H1 (cell line): ENCODE data around the gene LDAH. TPM values are rescaled to one million over a fixed set of nuclear protein-coding genes. Genes with fewer than 3 reads are reported as not detected.

Experiments
- CTCF ChIA-PET: fragments of 300-600 bp; sonication (Branson Sonifier 250); formaldehyde crosslinking; loops from one replicate; lab custom pipeline; 2021; ENCODE audit not compliant: partially characterized antibody; lab: Charles Lee
- POLR2A ChIA-PET: fragments of 300-600 bp; sonication (Branson Sonifier 250); formaldehyde crosslinking; loops from one replicate; lab custom pipeline; 2021; ENCODE audit warnings: inconsistent platforms; ENCODE audit not compliant: partially characterized antibody; lab: Charles Lee
- DNase-seq, 2 experiments: peaks; one replicate each; pipeline versions ENCODE4 v3.0.0 to v3.0.0-alpha.2; 2010 to 2022; ENCODE audit warnings: low spot score in 2 of 2, low read depth in 1 of 2, mixed read lengths in 1 of 2
- FAIRE-seq: peaks from 2 replicates; lab custom pipeline; 2011; peaks lifted over from hg19 to GRCh38; lab: Jason Lieb, UNC
- H2AFZ ChIP-seq: 2 replicates; pipeline ENCODE4 v1.8.1; 2012; ENCODE audit warnings: low read length, inconsistent platforms
- H2AK5ac ChIP-seq: 2 replicates; pipeline ENCODE4 v1.6.1; 2013; ENCODE audit warnings: low read depth, low read length
- H2BK120ac ChIP-seq: replicated peaks from 2 replicates; pipeline ENCODE3; 2013; ENCODE audit warnings: low read depth, low read length, inconsistent platforms
- H2BK12ac ChIP-seq: 2 replicates; pipeline ENCODE4 v1.6.1; 2013; ENCODE audit warnings: low read depth, low read length
- H2BK15ac ChIP-seq: 2 replicates; pipeline ENCODE4 v1.6.1; 2013; ENCODE audit warnings: low read length
- H2BK20ac ChIP-seq: 2 replicates; pipeline ENCODE4 v1.6.1; 2013; ENCODE audit warnings: low read length
- H2BK5ac ChIP-seq: 2 replicates; pipeline ENCODE4 v1.6.1; 2013; ENCODE audit warnings: low read depth, low read length
- H3K14ac ChIP-seq: 2 replicates; pipeline ENCODE4 v1.6.1; 2013; ENCODE audit warnings: inconsistent platforms; ENCODE audit not compliant: insufficient read length
- H3K18ac ChIP-seq: 2 replicates; pipeline ENCODE4 v1.6.1; 2013; ENCODE audit warnings: low read length; ENCODE audit errors: extremely low read depth
- H3K23ac ChIP-seq: 2 replicates; pipeline ENCODE4 v1.6.1; 2013; ENCODE audit warnings: inconsistent platforms; ENCODE audit not compliant: insufficient read length
- H3K23me2 ChIP-seq: 2 replicates; pipeline ENCODE4 v1.6.1; 2013; ENCODE audit warnings: low read depth, low read length
- H3K27ac ChIP-seq: 2 replicates; pipeline ENCODE4 v1.6.1; 2011; ENCODE audit warnings: low read depth, low read length, inconsistent platforms
- H3K27me3 ChIP-seq, 4 experiments: replicated peaks in 1 of 4; 1 replicate in 1 of 4; 2 replicates in 3 of 4; pipeline versions ENCODE4 v1.6.1 to v1.8.1; 2011 to 2013; ENCODE audit warnings: low read length in 3 of 4, mild to moderate bottlenecking in 3 of 4, inconsistent platforms in 2 of 4, mixed read lengths in 2 of 4, moderate library complexity in 1 of 4; ENCODE audit not compliant: control insufficient read depth in 3 of 4, insufficient read depth in 3 of 4; ENCODE audit errors: extremely low read depth in 1 of 4
- H3K36me3 ChIP-seq, 4 experiments: 2 replicates each; pipeline versions ENCODE4 v1.6.1 to v1.8.1; 2011 to 2013; ENCODE audit warnings: mild to moderate bottlenecking in 4 of 4, low read length in 3 of 4, moderate library complexity in 2 of 4, control low read depth in 1 of 4, inconsistent platforms in 1 of 4; ENCODE audit not compliant: insufficient read depth in 4 of 4, control insufficient read depth in 2 of 4
- H3K4ac ChIP-seq: replicated peaks from 2 replicates; pipeline ENCODE3; 2013; ENCODE audit warnings: low read length, low read depth, mixed read lengths, inconsistent platforms; ENCODE audit not compliant: insufficient read length
- H3K4me1 ChIP-seq, 4 experiments: replicated peaks in 1 of 4; 1 replicate in 1 of 4; 2 replicates in 3 of 4; pipeline versions ENCODE4 v1.6.1 to v1.8.1; 2011 to 2013; ENCODE audit warnings: low read length in 3 of 4, inconsistent platforms in 2 of 4, mixed read lengths in 1 of 4; ENCODE audit not compliant: insufficient read depth in 4 of 4, control insufficient read depth in 3 of 4
- H3K4me2 ChIP-seq, 2 experiments: 2 replicates each; pipeline versions ENCODE4 v1.6.1 to v1.8.1; 2011 to 2013; ENCODE audit warnings: low read depth in 2 of 2, low read length in 2 of 2, control low read depth in 1 of 2, inconsistent platforms in 1 of 2, mild to moderate bottlenecking in 1 of 2; ENCODE audit not compliant: insufficient read depth in 1 of 2
- H3K4me3 ChIP-seq, 4 experiments: fragments of 200-600, 300-600 bp in 1 of 4; sonication (generic), shearing (Covaris generic), sonication (Bioruptor Twin) in 1 of 4; 2 replicates each; pipeline versions ENCODE4 v1.5.1 to v1.8.1; 2011 to 2016; ENCODE audit warnings: low read length in 4 of 4, low read depth in 3 of 4, control low read depth in 2 of 4, inconsistent platforms in 2 of 4, mild to moderate bottlenecking in 2 of 4, mixed read lengths in 1 of 4, moderate library complexity in 1 of 4; ENCODE audit not compliant: insufficient read depth in 2 of 4; ENCODE audit errors: extremely low read depth in 1 of 4
- H3K56ac ChIP-seq: replicated peaks from 2 replicates; pipeline ENCODE3; 2013; ENCODE audit warnings: low read depth, mild to moderate bottlenecking, mixed read lengths, low read length, inconsistent platforms; ENCODE audit not compliant: insufficient read length
- H3K79me1 ChIP-seq: 2 replicates; pipeline ENCODE4 v1.6.1; 2013; ENCODE audit warnings: low read depth, low read length, control low read depth
- H3K79me2 ChIP-seq, 2 experiments: 2 replicates each; pipeline versions ENCODE4 v1.6.1 to v1.8.1; 2012 to 2013; ENCODE audit warnings: low read length in 2 of 2, mild to moderate bottlenecking in 2 of 2, inconsistent platforms in 1 of 2; ENCODE audit not compliant: insufficient read depth in 2 of 2, control insufficient read depth in 1 of 2
- H3K9ac ChIP-seq, 4 experiments: replicated peaks in 1 of 4; 1 replicate in 1 of 4; 2 replicates in 3 of 4; pipeline versions ENCODE4 v1.6.1 to v1.8.1; 2011 to 2013; ENCODE audit warnings: low read depth in 3 of 4, low read length in 3 of 4, control low read depth in 2 of 4, mild to moderate bottlenecking in 2 of 4, moderate library complexity in 2 of 4, inconsistent platforms in 1 of 4; ENCODE audit errors: extremely low read depth in 1 of 4
- H3K9me3 ChIP-seq, 2 experiments: 2 replicates each; pipeline versions ENCODE4 v1.6.1 to v1.8.1; 2012 to 2013; ENCODE audit warnings: mild to moderate bottlenecking in 2 of 2, moderate library complexity in 2 of 2, control low read depth in 1 of 2, inconsistent platforms in 1 of 2, low read depth in 1 of 2, low read length in 1 of 2, mixed read lengths in 1 of 2; ENCODE audit not compliant: insufficient read depth in 2 of 2
- H4K20me1 ChIP-seq, 2 experiments: replicated peaks in 1 of 2; 2 replicates each; pipeline versions ENCODE3 to v1.8.1; 2011 to 2013; ENCODE audit warnings: inconsistent platforms in 2 of 2, low read length in 2 of 2, mild to moderate bottlenecking in 1 of 2; ENCODE audit not compliant: insufficient read depth in 2 of 2, control insufficient read depth in 1 of 2
- H4K5ac ChIP-seq: 2 replicates; pipeline ENCODE4 v1.6.1; 2013; ENCODE audit warnings: low read length, low read depth, mixed read lengths, inconsistent platforms; ENCODE audit not compliant: insufficient read length
- H4K8ac ChIP-seq: 2 replicates; pipeline ENCODE4 v1.8.0; 2013; ENCODE audit warnings: mild to moderate bottlenecking, moderate library complexity, low read length, inconsistent platforms; ENCODE audit not compliant: insufficient read depth; ENCODE audit errors: extremely low read depth
- H4K91ac ChIP-seq: replicated peaks from 2 replicates; pipeline ENCODE3; 2013; ENCODE audit warnings: low read length, mixed read lengths, inconsistent platforms; ENCODE audit not compliant: insufficient read length
- CHD1 ChIP-seq: IDR thresholded peaks from 2 replicates; pipeline ENCODE4 v1.6.1; 2012; ENCODE audit warnings: low read depth, low read length, improper control_type of control experiment
- CHD2 ChIP-seq: IDR thresholded peaks from 2 replicates; pipeline ENCODE4 v1.6.1; 2012; ENCODE audit warnings: low read length, improper control_type of control experiment
- CTBP2 ChIP-seq: IDR thresholded peaks from 2 replicates; pipeline ENCODE4 v1.7.0; 2011; ENCODE audit warnings: borderline replicate concordance, mild to moderate bottlenecking, moderate library complexity, mixed read lengths, low read length; ENCODE audit not compliant: insufficient read depth, insufficient read length
- FOSL1 ChIP-seq: IDR thresholded peaks from 2 replicates; pipeline ENCODE4 v1.6.1; 2011; ENCODE audit warnings: mild to moderate bottlenecking, low read depth, low read length, moderate library complexity; ENCODE audit not compliant: insufficient read depth
- HDAC6 ChIP-seq: IDR thresholded peaks from one replicate; pipeline ENCODE4 v1.7.1; 2012; ENCODE audit warnings: low read depth, mild to moderate bottlenecking, inconsistent platforms, low read length, moderate library complexity
- JUND ChIP-seq: IDR thresholded peaks from 2 replicates; pipeline ENCODE4 v1.6.1; 2011; ENCODE audit warnings: mild to moderate bottlenecking, improper control_type of control experiment, low read length
- MAX ChIP-seq: IDR thresholded peaks from 2 replicates; pipeline ENCODE4 v1.6.1; 2012; ENCODE audit warnings: inconsistent platforms
- SP2 ChIP-seq: IDR thresholded peaks from 2 replicates; pipeline ENCODE4 v1.6.1; 2012; ENCODE audit warnings: mild to moderate bottlenecking, low read length, inconsistent platforms
- SUZ12 ChIP-seq: fragments of 200-600 bp; sonication (generic); IDR thresholded peaks from 2 replicates; pipeline ENCODE4 v1.6.1; 2012; ENCODE audit warnings: mild to moderate bottlenecking, inconsistent platforms, low read length, moderate library complexity, mixed read lengths
- TBP ChIP-seq: IDR thresholded peaks from 2 replicates; pipeline ENCODE4 v1.6.1; 2011; ENCODE audit warnings: low read depth, low read length, improper control_type of control experiment
- WGBS, 2 experiments: shearing (Covaris generic) in 1 of 2; methylation state at CpG; one replicate each; pipeline versions ENCODE4 v1.1.6 to v1.1.7; 2013 to 2015; ENCODE audit warnings: low lambda C conversion rate in 2 of 2, mixed read lengths in 2 of 2, inconsistent platforms in 1 of 2, low coverage in 1 of 2, missing lambda C conversion rate in 1 of 2; ENCODE audit not compliant: insufficient replicate concordance in 2 of 2, insufficient coverage in 1 of 2, insufficient read length in 1 of 2; ENCODE audit errors: extremely low coverage in 1 of 2, missing lambda C conversion rate in 1 of 2; 5-methylcytosine and 5-hydroxymethylcytosine counted together
- polyA plus RNA-seq, 7 experiments: library from polyadenylated mRNA; depleted of rRNA in 3 of 7; stranded (reverse) in 5 of 7; unstranded in 2 of 7; fragments of >200 nt in 5 of 7; fragments of 200-250 nt in 2 of 7; gene quantifications; 1 replicate in 5 of 7; 2 replicates in 1 of 7; 4 replicates in 1 of 7; pipeline versions ENCODE4 v1.2.1 to v1.2.3, GENCODE V29; 2011 to 2013; ENCODE audit warnings: missing spikeins in 2 of 7, mixed read lengths in 2 of 7
- total RNA-seq: library from RNA; stranded (reverse); fragmentation: NEBNext Ultra II Directional; extraction: Animal tissue kit (Norgen Biotek cat#: 25700); gene quantifications from 2 replicates; pipeline ENCODE4 v1.2.1, GENCODE V29; 2021
- TF ChIP-seq, protein P1 (sequence below): IDR thresholded peaks from 2 replicates; pipeline ENCODE4 v1.6.1; 2012; ENCODE audit warnings: low read length, inconsistent platforms

LDAH gene
- total and polyA plus RNA-seq, 2 of the 8 experiments (the other 6 are each of a cell fraction or from before 2014, with no cell fraction given): 10.9 to 26.3 TPM

DNA sequence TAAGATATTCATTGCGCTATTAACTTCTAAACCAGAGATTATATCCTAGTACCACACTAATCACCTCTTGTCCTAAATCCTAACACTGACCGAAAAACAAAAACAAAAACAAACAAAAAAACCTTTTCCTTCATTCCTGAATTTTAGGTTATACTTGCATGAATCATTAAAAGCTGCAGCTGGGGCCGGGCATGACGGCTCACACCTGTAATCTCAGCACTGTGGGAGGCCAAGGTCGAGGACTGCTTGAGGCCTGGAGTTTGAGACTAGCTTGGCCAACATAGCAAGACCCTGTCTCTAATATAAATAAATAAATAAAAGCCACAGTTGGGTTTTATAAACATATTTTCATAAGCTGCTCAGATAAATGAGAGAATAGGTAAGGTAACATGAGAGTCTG, 96.0 kb downstream of the LDAH start:
- Histone ChIP-seq H3K4ac (no peak overlapping the region), H3K9ac (no peak overlapping the region), H3K56ac (no peak overlapping the region), H3K4me1 (no peaks in the 10 kb centered on the region), H3K4me3 (no peak overlapping the region), H3K23ac (no peak overlapping the region), H2BK20ac (no peak overlapping the region), H3K27me3 (no peaks in the 10 kb centered on the region), H4K20me1 (peaks cover 0 to 3% of the 10 kb centered on the region in 2 experiments), H3K27ac (no peak overlapping the region), H2BK5ac (no peak overlapping the region), H3K14ac (no peak overlapping the region), H3K23me2 (no peaks in the 10 kb centered on the region), H3K18ac (no peak overlapping the region), H3K36me3 (no peaks in the 10 kb centered on the region), H3K4me2 (no peak overlapping the region), H2BK15ac (no peak overlapping the region), H3K79me1 (no peaks in the 10 kb centered on the region), H2BK12ac (no peak overlapping the region), H3K79me2 (no peaks in the 10 kb centered on the region), H2BK120ac (no peak overlapping the region), H4K5ac (no peak overlapping the region), H4K91ac (no peak overlapping the region), H2AFZ (no peak overlapping the region), H4K8ac (no peak overlapping the region), H2AK5ac (no peak overlapping the region), H3K9me3 (no peaks in the 10 kb centered on the region)
- WGBS, 2 experiments: 93% methylated on average over 5 of the region's 5 CpGs; no CpG with 5 or more reads in 1 of the 2 experiments
- DNase-seq (no peak), FAIRE-seq (no peak)
- TF ChIP-seq CTBP2 (no peak), JUND (no peak), SP2 (no peak), FOSL1 (no peak), SUZ12 (no peak), CHD2 (no peak), MAX (no peak), TBP (no peak), CHD1 (no peak), HDAC6 (no peak)
- TF ChIP-seq, protein P1, sequence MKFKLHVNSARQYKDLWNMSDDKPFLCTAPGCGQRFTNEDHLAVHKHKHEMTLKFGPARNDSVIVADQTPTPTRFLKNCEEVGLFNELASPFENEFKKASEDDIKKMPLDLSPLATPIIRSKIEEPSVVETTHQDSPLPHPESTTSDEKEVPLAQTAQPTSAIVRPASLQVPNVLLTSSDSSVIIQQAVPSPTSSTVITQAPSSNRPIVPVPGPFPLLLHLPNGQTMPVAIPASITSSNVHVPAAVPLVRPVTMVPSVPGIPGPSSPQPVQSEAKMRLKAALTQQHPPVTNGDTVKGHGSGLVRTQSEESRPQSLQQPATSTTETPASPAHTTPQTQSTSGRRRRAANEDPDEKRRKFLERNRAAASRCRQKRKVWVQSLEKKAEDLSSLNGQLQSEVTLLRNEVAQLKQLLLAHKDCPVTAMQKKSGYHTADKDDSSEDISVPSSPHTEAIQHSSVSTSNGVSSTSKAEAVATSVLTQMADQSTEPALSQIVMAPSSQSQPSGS: no peak
- CTCF ChIA-PET: interaction anchor here (0.5 to 2.8 kb wide), 2 partner anchors 50 to 799 kb away, joined by 3 to 13 read pairs; no protein-coding TSS in a partner anchor
- POLR2A ChIA-PET: no interaction called here
